HEK293T (cell line): Measurements from ENCODE around the gene STK39.

Experiments used
- CTCF ChIA-PET: fragments of 350-600 bp; formaldehyde crosslinking; extraction: SDS; loops from one replicate; lab custom pipeline; 2021; ENCODE audit warnings: antibody characterized with exemption, inconsistent platforms; lab: Yijun Ruan, JAX
- POLR2A ChIA-PET: fragments of 350-600 bp; formaldehyde crosslinking; extraction: SDS; loops from one replicate; lab custom pipeline; 2020; ENCODE audit warnings: antibody characterized with exemption, inconsistent platforms; lab: Yijun Ruan, JAX
- DNase-seq: peaks from one replicate; pipeline ENCODE4 v3.0.0; 2012; ENCODE audit warnings: mixed read lengths; ENCODE audit errors: extremely low spot score
- ARNT ChIP-seq: fragments of 450-650 bp; IDR thresholded peaks from 2 replicates; pipeline ENCODE4 v1.6.1; 2017; ENCODE audit warnings: mild to moderate bottlenecking
- BHLHE40 ChIP-seq: fragments of 450-650 bp; IDR thresholded peaks from 2 replicates; pipeline ENCODE4 v1.6.1; 2016; ENCODE audit warnings: mild to moderate bottlenecking, moderate library complexity, borderline replicate concordance
- CTBP1 ChIP-seq: fragments of 450-650 bp; IDR thresholded peaks from 2 replicates; pipeline ENCODE4 v1.6.1; 2016; ENCODE audit warnings: borderline replicate concordance
- ELF4 ChIP-seq: fragments of 450-650 bp; IDR thresholded peaks from 2 replicates; pipeline ENCODE4 v1.6.1; 2017; ENCODE audit warnings: antibody characterized with exemption
- FOXA1 ChIP-seq: fragments of 450-650 bp; IDR thresholded peaks from 2 replicates; pipeline ENCODE4 v1.6.1; 2016; ENCODE audit warnings: mild to moderate bottlenecking
- FOXK2 ChIP-seq: fragments of 450-650 bp; IDR thresholded peaks from 2 replicates; pipeline ENCODE4 v1.6.1; 2016; ENCODE audit warnings: mild to moderate bottlenecking
- FOXM1 ChIP-seq: fragments of 450-650 bp; IDR thresholded peaks from 2 replicates; pipeline ENCODE4 v1.6.1; 2017; ENCODE audit warnings: mild to moderate bottlenecking, borderline replicate concordance
- HDGF ChIP-seq: fragments of 450-650 bp; IDR thresholded peaks from 2 replicates; pipeline ENCODE4 v1.6.1; 2017; ENCODE audit warnings: antibody characterized with exemption, borderline replicate concordance
- L3MBTL2 ChIP-seq: fragments of 450-650 bp; conservative IDR thresholded peaks from 2 replicates; pipeline ENCODE4 v1.6.1; 2016; ENCODE audit warnings: mild to moderate bottlenecking
- LEF1 ChIP-seq: fragments of 450-650 bp; IDR thresholded peaks from 2 replicates; pipeline ENCODE4 v1.6.1; 2017; ENCODE audit warnings: mild to moderate bottlenecking, borderline replicate concordance
- NFRKB ChIP-seq: fragments of 450-650 bp; IDR thresholded peaks from 2 replicates; pipeline ENCODE4 v1.6.1; 2016; ENCODE audit warnings: mild to moderate bottlenecking, moderate library complexity
- PKNOX1 ChIP-seq: fragments of 450-650 bp; IDR thresholded peaks from 2 replicates; pipeline ENCODE4 v1.6.1; 2016
- SP1 ChIP-seq: fragments of 450-650 bp; IDR thresholded peaks from 2 replicates; pipeline ENCODE4 v1.6.1; 2017
- SUZ12 ChIP-seq: fragments of 450-650 bp; IDR thresholded peaks from 2 replicates; pipeline ENCODE4 v1.6.1; 2016; ENCODE audit warnings: mild to moderate bottlenecking
- TARDBP ChIP-seq: fragments of 450-650 bp; IDR thresholded peaks from 2 replicates; pipeline ENCODE4 v1.6.1; 2016
- ZNF384 ChIP-seq: fragments of 450-650 bp; IDR thresholded peaks from 2 replicates; pipeline ENCODE4 v1.6.1; 2016

Gene STK39

GRCh38 chr2:168155680-168156079 lies 91.7 kb downstream of the STK39 start:
- TF ChIP-seq BHLHE40 (no peak), ARNT (no peak), HDGF (no peak), ELF4 (no peak), FOXM1 (no peak), SUZ12 (no peak), LEF1 (no peak), CTBP1 (no peak), NFRKB (no peak), FOXA1 (no peak), L3MBTL2 (no peak), PKNOX1 (no peak), SP1 (no peak), TARDBP (no peak), ZNF384 (no peak), FOXK2 (no peak)
- CTCF ChIA-PET, result interaction anchor here (1.2 kb wide), 1 partner anchor 8 kb away, joined by 7 read pairs; no protein-coding TSS in a partner anchor
- DNase-seq, result no peak
- POLR2A ChIA-PET, result no interaction called here

- POLR2A ChIA-PET, result no interaction called here
- no peak for DNase-seq
- no peak for TF ChIP-seq FOXA1
- no peak for TF ChIP-seq BHLHE40
- no peak for TF ChIP-seq NFRKB
- TF ChIP-seq SP1, result no peak
- TF ChIP-seq ARNT, result no peak
- TF ChIP-seq ZNF384, result no peak
- TF ChIP-seq TARDBP, result no peak
- TF ChIP-seq PKNOX1, result no peak
- TF ChIP-seq L3MBTL2, result no peak
- TF ChIP-seq FOXK2, result no peak
- no peak for TF ChIP-seq FOXM1
- TF ChIP-seq LEF1, result no peak
- TF ChIP-seq CTBP1, result no peak
- TF ChIP-seq SUZ12, result no peak
- TF ChIP-seq ELF4, result no peak
- TF ChIP-seq HDGF, result no peak
- CTCF ChIA-PET, result no interaction called here
These were observed 92.3 kb downstream of the STK39 start for GRCh38 chr2:168155046-168155445.

GRCh38 chr2:168152902-168153530 lies 94.4 kb downstream of the STK39 start:
- ChIA-PET POLR2A (no interaction called here), CTCF (no interaction called here)
- TF ChIP-seq NFRKB (no peak), FOXK2 (no peak), PKNOX1 (no peak), FOXM1 (no peak), BHLHE40 (no peak), SUZ12 (no peak), CTBP1 (no peak), ZNF384 (no peak), TARDBP (no peak), ARNT (no peak), FOXA1 (no peak), LEF1 (no peak), HDGF (no peak), ELF4 (no peak), SP1 (no peak), L3MBTL2 (no peak)
- DNase-seq, result no peak

GRCh38 chr2:168149986-168150385 lies 97.4 kb downstream of the STK39 start:
- ChIA-PET CTCF (no interaction called here), POLR2A (no interaction called here)
- no peak for DNase-seq
- TF ChIP-seq SP1 (no peak), FOXK2 (no peak), FOXM1 (no peak), NFRKB (no peak), LEF1 (no peak), BHLHE40 (no peak), ZNF384 (no peak), ELF4 (no peak), FOXA1 (no peak), CTBP1 (no peak), TARDBP (no peak)

GRCh38 chr2:168149150-168149974 lies 98.0 kb downstream of the STK39 start:
- ChIA-PET POLR2A (no interaction called here), CTCF (no interaction called here)
- no peak for DNase-seq
- no peak for TF ChIP-seq SP1
- TF ChIP-seq ZNF384, result no peak
- TF ChIP-seq NFRKB, result no peak
- TF ChIP-seq ELF4, result no peak
- TF ChIP-seq SUZ12, result no peak
- TF ChIP-seq CTBP1, result no peak
- TF ChIP-seq L3MBTL2, result no peak
- no peak for TF ChIP-seq HDGF
- TF ChIP-seq ARNT, result no peak
- TF ChIP-seq BHLHE40, result no peak
- no peak for TF ChIP-seq FOXA1
- TF ChIP-seq FOXK2, result no peak
